H1 (cell line): Measurements from ENCODE around the gene RETREG1. TPM values are rescaled to one million over a fixed set of nuclear protein-coding genes. Genes with fewer than 3 reads are reported as not detected.

Experiments used
- BACH1 ChIP-seq: IDR thresholded peaks from 2 replicates; pipeline ENCODE4 v1.6.1; 2012; ENCODE audit warnings: low read length, improper control_type of control experiment
- CTCF ChIP-seq, 3 experiments: IDR thresholded peaks; 1 replicate in 2 of 3; 2 replicates in 1 of 3; pipeline versions ENCODE4 v1.5.1 to v1.6.1; 2011; ENCODE audit warnings: low read length in 3 of 3, mild to moderate bottlenecking in 3 of 3, inconsistent platforms in 2 of 3, low read depth in 1 of 3, moderate library complexity in 1 of 3; ENCODE audit not compliant: insufficient read depth in 1 of 3; ENCODE audit errors: control extremely low read depth in 1 of 3
- GABPA ChIP-seq: IDR thresholded peaks from 2 replicates; pipeline ENCODE4 v1.6.1; 2011; ENCODE audit warnings: mild to moderate bottlenecking, low read length, moderate library complexity, borderline replicate concordance; ENCODE audit not compliant: insufficient read depth
- PHF8 ChIP-seq: fragments of 200-600 bp; sonication (generic); conservative IDR thresholded peaks from 2 replicates; pipeline ENCODE4 v1.7.1; 2012; ENCODE audit warnings: low read depth, mild to moderate bottlenecking, inconsistent platforms, low read length, moderate library complexity
- SAP30 ChIP-seq: fragments of 300-600 bp; sonication (generic); IDR thresholded peaks from 2 replicates; pipeline ENCODE4 v1.7.1; 2012; ENCODE audit warnings: low read length, moderate library complexity, mild to moderate bottlenecking, inconsistent platforms; ENCODE audit not compliant: insufficient read depth, insufficient replicate concordance
- YY1 ChIP-seq: IDR thresholded peaks from 2 replicates; pipeline ENCODE4 v1.6.1; 2011; ENCODE audit warnings: low read depth, mild to moderate bottlenecking, low read length
- polyA plus RNA-seq, 7 experiments: library from polyadenylated mRNA; depleted of rRNA in 3 of 7; stranded (reverse) in 5 of 7; unstranded in 2 of 7; fragments of >200 nt in 5 of 7; fragments of 200-250 nt in 2 of 7; gene quantifications; 1 replicate in 5 of 7; 2 replicates in 1 of 7; 4 replicates in 1 of 7; pipeline versions ENCODE4 v1.2.1 to v1.2.3, GENCODE V29; 2011 to 2013; ENCODE audit warnings: missing spikeins in 2 of 7, mixed read lengths in 2 of 7
- total RNA-seq: library from RNA; stranded (reverse); fragmentation: NEBNext Ultra II Directional; extraction: Animal tissue kit (Norgen Biotek cat#: 25700); gene quantifications from 2 replicates; pipeline ENCODE4 v1.2.1, GENCODE V29; 2021

Gene RETREG1
- total and polyA plus RNA-seq, 2 of the 8 experiments (the other 6 are each of a cell fraction or from before 2014, with no cell fraction given), result 0.62 to 1.9 TPM

- TF ChIP-seq SAP30 (no peak), PHF8 (no peak), CTCF (IDR thresholded peaks at IDR 0.05; ENCODE audit: control extremely low read depth in 1 of 3, insufficient read depth in 1 of 3, low read depth in 1 of 3, low read length in 3 of 3) (no peak), BACH1 (no peak), GABPA (no peak), YY1 (no peak)
Observed at GRCh38 chr5:16661713-16662112, 44.9 kb upstream of the RETREG1 start (continued).
